Measurements from ENCODE around the gene TBL1X.

TBL1X gene

GRCh38 chrX:9595174-9595573 is 130.3 kb downstream of the TBL1X start:
- no peak for FAIRE-seq

- no peak for FAIRE-seq
Observed at GRCh38 chrX:9596837-9597236, 132.0 kb downstream of the TBL1X start.

GRCh38 chrX:9597361-9598035 is 132.6 kb downstream of the TBL1X start:
- FAIRE-seq: no peak

- no peak for FAIRE-seq
Observed at GRCh38 chrX:9598344-9598743, 133.5 kb downstream of the TBL1X start.

GRCh38 chrX:9604111-9604907 is 139.5 kb downstream of the TBL1X start:
- no peak for FAIRE-seq

- FAIRE-seq: no peak
Observed at GRCh38 chrX:9604908-9605306, 140.0 kb downstream of the TBL1X start.

- FAIRE-seq: no peak
Observed at GRCh38 chrX:9605484-9605883, 140.6 kb downstream of the TBL1X start.

- FAIRE-seq: no peak
Observed at GRCh38 chrX:9606971-9607370, 142.1 kb downstream of the TBL1X start.

GRCh38 chrX:9609499-9609898 is 144.6 kb downstream of the TBL1X start:
- FAIRE-seq: no peak

- FAIRE-seq: no peak
Observed at GRCh38 chrX:9609987-9610386, 145.1 kb downstream of the TBL1X start.

- no peak for FAIRE-seq
Observed at GRCh38 chrX:9610771-9611392, 146.0 kb downstream of the TBL1X start.

- FAIRE-seq: no peak
Observed at GRCh38 chrX:9611436-9612145, 146.7 kb downstream of the TBL1X start.

GRCh38 chrX:9612146-9612505 is 147.3 kb downstream of the TBL1X start:
- FAIRE-seq: no peak

GRCh38 chrX:9614016-9614415 is 149.2 kb downstream of the TBL1X start:
- no peak for FAIRE-seq

GRCh38 chrX:9619133-9619532 is 154.3 kb downstream of the TBL1X start:
- FAIRE-seq: no peak

- FAIRE-seq: no peak
Observed at GRCh38 chrX:9619581-9619980, 154.7 kb downstream of the TBL1X start.

GRCh38 chrX:9622128-9622527 is 157.3 kb downstream of the TBL1X start:
- no peak for FAIRE-seq

GRCh38 chrX:9626379-9626778 is 161.5 kb downstream of the TBL1X start:
- no peak for FAIRE-seq

GRCh38 chrX:9627922-9628321 is 163.1 kb downstream of the TBL1X start:
- FAIRE-seq: no peak

- no peak for FAIRE-seq
Observed at GRCh38 chrX:9628779-9629493, 164.1 kb downstream of the TBL1X start.

GRCh38 chrX:9634551-9634950 is 169.7 kb downstream of the TBL1X start:
- no peak for FAIRE-seq

GRCh38 chrX:9635368-9635767 is 170.5 kb downstream of the TBL1X start:
- FAIRE-seq: no peak

- no peak for FAIRE-seq
Observed at GRCh38 chrX:9635803-9636202, 170.9 kb downstream of the TBL1X start.

Data from A204.1 (cell line).